Measurements from ENCODE around the gene ZMIZ1. TPM values are rescaled to one million over a fixed set of nuclear protein-coding genes. Genes with fewer than 3 reads are reported as not detected.

ZMIZ1 gene
- total and polyA plus RNA-seq, 4 donors, result 3.9 to 19.1 (median 9.8) TPM

- no peaks in the 10 kb centered on the region for H3K9me3 ChIP-seq (ENCODE audit: control insufficient read depth in 4 of 4, low read length in 3 of 4)
- DNase-seq (ENCODE audit: low spot score), result no peak
- H3K27ac ChIP-seq (ENCODE audit: low read depth in 1 of 2, low read length in 2 of 2), result no peak overlapping the region
- no peaks in the 10 kb centered on the region for H3K27me3 ChIP-seq (ENCODE audit: control insufficient read depth in 4 of 4, insufficient read depth in 4 of 4, low read length in 3 of 4)
- H3K4me1 ChIP-seq (ENCODE audit: control insufficient read depth in 4 of 4, insufficient read depth in 4 of 4, low read length in 3 of 4), result peaks cover 0 to 11% (median 5%) of the 10 kb centered on the region in 4 donors
- no peak overlapping the region for H3K4me3 ChIP-seq (ENCODE audit: low read depth in 1 of 3, low read length in 3 of 3)
- TF ChIP-seq ZBTB33 (IDR thresholded peaks at IDR 0.05) (no peak), TAF1 (conservative IDR thresholded peaks at IDR 0.05) (no peak), FOXA2 (IDR thresholded peaks at IDR 0.05) (no peak), NR2F2 (IDR thresholded peaks at IDR 0.05) (no peak), HNF4A (conservative IDR thresholded peaks at IDR 0.05) (no peak), FOXA1 (IDR thresholded peaks at IDR 0.05) (no peak), JUND (IDR thresholded peaks at IDR 0.05) (no peak), YY1 (IDR thresholded peaks at IDR 0.05) (no peak), GABPA (IDR thresholded peaks at IDR 0.05 in 1 of 2, conservative IDR thresholded peaks at IDR 0.05 in 1 of 2) (no peak), ATF3 (IDR thresholded peaks at IDR 0.05) (no peak), EGR1 (IDR thresholded peaks at IDR 0.05; ENCODE audit: low read depth in 2 of 2) (no peak), SP1 (IDR thresholded peaks at IDR 0.05) (no peak), MAX (IDR thresholded peaks at IDR 0.05) (no peak)
- H3K9ac ChIP-seq (ENCODE audit: low read depth in 1 of 2, low read length in 2 of 2), result no peak overlapping the region
- peaks cover 0 to 19% (median 4%) of the 10 kb centered on the region in 4 donors for H3K36me3 ChIP-seq (ENCODE audit: control insufficient read depth in 4 of 4, insufficient read depth in 3 of 4, low read depth in 1 of 4, low read length in 3 of 4)
- 96% methylated on average over 10 of the region's 10 CpGs for WGBS
These were observed 98.0 kb downstream of the ZMIZ1 start for GRCh38 chr10:79166741-79167140.

- Histone ChIP-seq H3K9me3 (ENCODE audit: control insufficient read depth in 4 of 4, low read length in 3 of 4) (no peaks in the 10 kb centered on the region), H3K4me1 (ENCODE audit: control insufficient read depth in 4 of 4, insufficient read depth in 4 of 4, low read length in 3 of 4) (peaks cover 0 to 7% (median 2%) of the 10 kb centered on the region in 4 donors), H3K4me3 (ENCODE audit: low read depth in 1 of 3, low read length in 3 of 3) (no peak overlapping the region), H3K9ac (ENCODE audit: low read depth in 1 of 2, low read length in 2 of 2) (no peak overlapping the region), H3K36me3 (ENCODE audit: control insufficient read depth in 4 of 4, insufficient read depth in 3 of 4, low read depth in 1 of 4, low read length in 3 of 4) (peaks cover 0 to 19% (median 4%) of the 10 kb centered on the region in 4 donors), H3K27me3 (ENCODE audit: control insufficient read depth in 4 of 4, insufficient read depth in 4 of 4, low read length in 3 of 4) (no peaks in the 10 kb centered on the region), H3K27ac (ENCODE audit: low read depth in 1 of 2, low read length in 2 of 2) (no peak overlapping the region)
- TF ChIP-seq RXRA (IDR thresholded peaks at IDR 0.05), result no peak
- no peak for TF ChIP-seq MAX (IDR thresholded peaks at IDR 0.05)
- TF ChIP-seq EGR1 (IDR thresholded peaks at IDR 0.05; ENCODE audit: low read depth in 2 of 2), result no peak
- no peak for TF ChIP-seq TAF1 (conservative IDR thresholded peaks at IDR 0.05)
- no peak for TF ChIP-seq REST (IDR thresholded peaks at IDR 0.05)
- TF ChIP-seq HNF4G (IDR thresholded peaks at IDR 0.05), result no peak
- no peak for TF ChIP-seq FOXA1 (IDR thresholded peaks at IDR 0.05)
- TF ChIP-seq HNF4A (conservative IDR thresholded peaks at IDR 0.05), result no peak
- no peak for TF ChIP-seq GABPA (IDR thresholded peaks at IDR 0.05 in 1 of 2, conservative IDR thresholded peaks at IDR 0.05 in 1 of 2)
- TF ChIP-seq SP1 (IDR thresholded peaks at IDR 0.05), result no peak
- no peak for TF ChIP-seq YY1 (IDR thresholded peaks at IDR 0.05)
- DNase-seq (ENCODE audit: low spot score), result no peak
- WGBS, result 78% methylated on average over 8 of the region's 8 CpGs
These were observed 98.8 kb downstream of the ZMIZ1 start for GRCh38 chr10:79167537-79167936.
